Measurements from ENCODE around the gene APEX1.

The APEX1 gene

GRCh38 chr14:20468764-20469241, 13.8 kb downstream of the APEX1 start:
- peak overlapping the region; percentile 98 for H3K27ac ChIP-seq (replicated peaks)
- TF ChIP-seq CTCF (IDR thresholded peaks at IDR 0.05; ENCODE audit: insufficient read depth, low read length) (no peak), POLR2AphosphoS5 (IDR thresholded peaks at IDR 0.05; ENCODE audit: low read depth) (no peak), GABPA (IDR thresholded peaks at IDR 0.05; ENCODE audit: low read depth) (no peak), SPI1 (IDR thresholded peaks at IDR 0.05; ENCODE audit: borderline replicate concordance, low read depth) (no peak)
- TF ChIP-seq, protein P1, sequence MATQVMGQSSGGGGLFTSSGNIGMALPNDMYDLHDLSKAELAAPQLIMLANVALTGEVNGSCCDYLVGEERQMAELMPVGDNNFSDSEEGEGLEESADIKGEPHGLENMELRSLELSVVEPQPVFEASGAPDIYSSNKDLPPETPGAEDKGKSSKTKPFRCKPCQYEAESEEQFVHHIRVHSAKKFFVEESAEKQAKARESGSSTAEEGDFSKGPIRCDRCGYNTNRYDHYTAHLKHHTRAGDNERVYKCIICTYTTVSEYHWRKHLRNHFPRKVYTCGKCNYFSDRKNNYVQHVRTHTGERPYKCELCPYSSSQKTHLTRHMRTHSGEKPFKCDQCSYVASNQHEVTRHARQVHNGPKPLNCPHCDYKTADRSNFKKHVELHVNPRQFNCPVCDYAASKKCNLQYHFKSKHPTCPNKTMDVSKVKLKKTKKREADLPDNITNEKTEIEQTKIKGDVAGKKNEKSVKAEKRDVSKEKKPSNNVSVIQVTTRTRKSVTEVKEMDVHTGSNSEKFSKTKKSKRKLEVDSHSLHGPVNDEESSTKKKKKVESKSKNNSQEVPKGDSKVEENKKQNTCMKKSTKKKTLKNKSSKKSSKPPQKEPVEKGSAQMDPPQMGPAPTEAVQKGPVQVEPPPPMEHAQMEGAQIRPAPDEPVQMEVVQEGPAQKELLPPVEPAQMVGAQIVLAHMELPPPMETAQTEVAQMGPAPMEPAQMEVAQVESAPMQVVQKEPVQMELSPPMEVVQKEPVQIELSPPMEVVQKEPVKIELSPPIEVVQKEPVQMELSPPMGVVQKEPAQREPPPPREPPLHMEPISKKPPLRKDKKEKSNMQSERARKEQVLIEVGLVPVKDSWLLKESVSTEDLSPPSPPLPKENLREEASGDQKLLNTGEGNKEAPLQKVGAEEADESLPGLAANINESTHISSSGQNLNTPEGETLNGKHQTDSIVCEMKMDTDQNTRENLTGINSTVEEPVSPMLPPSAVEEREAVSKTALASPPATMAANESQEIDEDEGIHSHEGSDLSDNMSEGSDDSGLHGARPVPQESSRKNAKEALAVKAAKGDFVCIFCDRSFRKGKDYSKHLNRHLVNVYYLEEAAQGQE (IDR thresholded peaks at IDR 0.05; ENCODE audit: insufficient replicate concordance, low read depth), result no peak
- H3K27me3 ChIP-seq (ENCODE audit: insufficient read depth, poor library complexity, severe bottlenecking), result no peaks in the 10 kb centered on the region
- peak overlapping the region; percentile 97 for H3K4me3 ChIP-seq (replicated peaks; ENCODE audit: insufficient read depth, low read length)
- peak in 1 of 2 experiments; percentile 33 for DNase-seq (ENCODE audit: low read depth in 1 of 2, low spot score in 1 of 2)

DNA sequence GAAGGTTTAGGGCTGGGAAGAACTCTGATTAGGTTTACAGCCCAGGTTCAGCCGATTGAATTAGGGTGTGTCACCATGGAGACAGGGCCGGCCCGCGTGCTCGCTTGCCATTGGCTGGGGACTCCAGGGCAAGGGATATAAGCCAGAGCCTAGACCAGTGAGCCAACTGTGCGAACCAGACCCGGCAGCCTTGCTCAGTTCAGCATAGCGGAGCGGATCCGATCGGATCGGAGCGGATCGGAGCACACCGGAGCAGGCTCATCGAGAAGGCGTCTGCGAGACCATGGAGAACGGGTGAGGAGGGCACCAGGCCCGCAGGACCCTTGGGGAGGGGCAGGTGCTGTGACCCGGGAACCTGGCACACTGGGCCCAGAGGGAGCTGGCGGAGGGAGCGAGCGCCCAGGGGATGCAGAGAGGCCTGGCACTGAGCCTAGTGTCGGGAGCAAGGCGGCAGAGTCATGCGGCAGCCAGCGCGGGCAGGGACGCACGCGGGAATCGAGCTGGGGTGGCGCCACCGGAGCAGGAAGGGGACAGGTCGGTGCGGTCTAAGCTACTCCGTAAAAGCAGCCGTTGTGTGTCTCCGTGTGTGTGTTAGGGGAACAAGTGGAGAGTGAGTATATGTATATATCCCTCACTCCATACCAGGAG, 14.3 kb downstream of the APEX1 start, which contains the start of gene PNP:
Gene PNP, plus strand, starts transcription at position 165 of the 648 bp plus-strand sequence. Its CDS starts 119 bp downstream, at position 284.
- Histone ChIP-seq H3K27ac (replicated peaks) (peak within 1 kb of the TSS; percentile 98), H3K27me3 (ENCODE audit: insufficient read depth, poor library complexity, severe bottlenecking) (no peaks in the 10 kb centered on the region), H3K4me3 (replicated peaks; ENCODE audit: insufficient read depth, low read length) (peak within 1 kb of the TSS; percentile 97)
- DNase-seq (ENCODE audit: low read depth in 1 of 2, low spot score in 1 of 2), result peak; percentile 94
- TF ChIP-seq GABPA (IDR thresholded peaks at IDR 0.05; ENCODE audit: low read depth) (no peak), POLR2AphosphoS5 (IDR thresholded peaks at IDR 0.05; ENCODE audit: low read depth) (peak; percentile 99), SPI1 (IDR thresholded peaks at IDR 0.05; ENCODE audit: borderline replicate concordance, low read depth) (no peak), CTCF (IDR thresholded peaks at IDR 0.05; ENCODE audit: insufficient read depth, low read length) (no peak)
- TF ChIP-seq, protein P1 (IDR thresholded peaks at IDR 0.05; ENCODE audit: insufficient replicate concordance, low read depth), result peak; percentile 54

- DNase-seq (ENCODE audit: low read depth in 1 of 2, low spot score in 1 of 2), result peak; percentile 73 to 81
- Histone ChIP-seq H3K4me3 (replicated peaks; ENCODE audit: insufficient read depth, low read length) (peak overlapping the region; percentile 97), H3K27me3 (ENCODE audit: insufficient read depth, poor library complexity, severe bottlenecking) (no peaks in the 10 kb centered on the region), H3K27ac (replicated peaks) (peak overlapping the region; percentile 98)
- TF ChIP-seq, protein P1 (IDR thresholded peaks at IDR 0.05; ENCODE audit: insufficient replicate concordance, low read depth), result no peak
- peak; percentile 74 for TF ChIP-seq POLR2AphosphoS5 (IDR thresholded peaks at IDR 0.05; ENCODE audit: low read depth)
- peak; percentile 91 for TF ChIP-seq SPI1 (IDR thresholded peaks at IDR 0.05; ENCODE audit: borderline replicate concordance, low read depth)
- no peak for TF ChIP-seq GABPA (IDR thresholded peaks at IDR 0.05; ENCODE audit: low read depth)
- no peak for TF ChIP-seq CTCF (IDR thresholded peaks at IDR 0.05; ENCODE audit: insufficient read depth, low read length)
Measured at GRCh38 chr14:20469890-20470602, 15.0 kb downstream of the APEX1 start.

All from HL-60 (cell line).